ENCODE measurements around the gene MRPL3.

GRCh38 chr3:131550562-131551465, 48.0 kb upstream of the MRPL3 start:
- TF ChIP-seq, protein P1, sequence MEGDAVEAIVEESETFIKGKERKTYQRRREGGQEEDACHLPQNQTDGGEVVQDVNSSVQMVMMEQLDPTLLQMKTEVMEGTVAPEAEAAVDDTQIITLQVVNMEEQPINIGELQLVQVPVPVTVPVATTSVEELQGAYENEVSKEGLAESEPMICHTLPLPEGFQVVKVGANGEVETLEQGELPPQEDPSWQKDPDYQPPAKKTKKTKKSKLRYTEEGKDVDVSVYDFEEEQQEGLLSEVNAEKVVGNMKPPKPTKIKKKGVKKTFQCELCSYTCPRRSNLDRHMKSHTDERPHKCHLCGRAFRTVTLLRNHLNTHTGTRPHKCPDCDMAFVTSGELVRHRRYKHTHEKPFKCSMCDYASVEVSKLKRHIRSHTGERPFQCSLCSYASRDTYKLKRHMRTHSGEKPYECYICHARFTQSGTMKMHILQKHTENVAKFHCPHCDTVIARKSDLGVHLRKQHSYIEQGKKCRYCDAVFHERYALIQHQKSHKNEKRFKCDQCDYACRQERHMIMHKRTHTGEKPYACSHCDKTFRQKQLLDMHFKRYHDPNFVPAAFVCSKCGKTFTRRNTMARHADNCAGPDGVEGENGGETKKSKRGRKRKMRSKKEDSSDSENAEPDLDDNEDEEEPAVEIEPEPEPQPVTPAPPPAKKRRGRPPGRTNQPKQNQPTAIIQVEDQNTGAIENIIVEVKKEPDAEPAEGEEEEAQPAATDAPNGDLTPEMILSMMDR (IDR thresholded peaks at IDR 0.05; ENCODE audit: low read length) = no peak
- no peak for TF ChIP-seq EZH2 (optimal IDR thresholded peaks at IDR 0.05; ENCODE audit: low read depth, low read length)
- no peak for TF ChIP-seq EZH2phosphoT487 (IDR thresholded peaks at IDR 0.05; ENCODE audit: low read length)
